ENCODE measurements around the gene PARD3B. TPM values are rescaled to one million over a fixed set of nuclear protein-coding genes. Genes with fewer than 3 reads are reported as not detected.

Gene PARD3B
- total RNA-seq, 6 experiments from 2014 or later = 5.3 to 11.2 (median 8.3) TPM

GRCh38 chr2:205564346-205565141, 1019.3 kb downstream of the PARD3B start:
- Histone ChIP-seq H3K4me3 (no peak overlapping the region), H3K4me1 (no peaks in the 10 kb centered on the region), H3K27ac (no peak overlapping the region), H3K27me3 (no peaks in the 10 kb centered on the region), H3K36me3 (no peaks in the 10 kb centered on the region), H3K9me3 (no peaks in the 10 kb centered on the region)
- TF ChIP-seq POLR2A (IDR thresholded peaks at IDR 0.05) = no peak
- TF ChIP-seq, protein P1, sequence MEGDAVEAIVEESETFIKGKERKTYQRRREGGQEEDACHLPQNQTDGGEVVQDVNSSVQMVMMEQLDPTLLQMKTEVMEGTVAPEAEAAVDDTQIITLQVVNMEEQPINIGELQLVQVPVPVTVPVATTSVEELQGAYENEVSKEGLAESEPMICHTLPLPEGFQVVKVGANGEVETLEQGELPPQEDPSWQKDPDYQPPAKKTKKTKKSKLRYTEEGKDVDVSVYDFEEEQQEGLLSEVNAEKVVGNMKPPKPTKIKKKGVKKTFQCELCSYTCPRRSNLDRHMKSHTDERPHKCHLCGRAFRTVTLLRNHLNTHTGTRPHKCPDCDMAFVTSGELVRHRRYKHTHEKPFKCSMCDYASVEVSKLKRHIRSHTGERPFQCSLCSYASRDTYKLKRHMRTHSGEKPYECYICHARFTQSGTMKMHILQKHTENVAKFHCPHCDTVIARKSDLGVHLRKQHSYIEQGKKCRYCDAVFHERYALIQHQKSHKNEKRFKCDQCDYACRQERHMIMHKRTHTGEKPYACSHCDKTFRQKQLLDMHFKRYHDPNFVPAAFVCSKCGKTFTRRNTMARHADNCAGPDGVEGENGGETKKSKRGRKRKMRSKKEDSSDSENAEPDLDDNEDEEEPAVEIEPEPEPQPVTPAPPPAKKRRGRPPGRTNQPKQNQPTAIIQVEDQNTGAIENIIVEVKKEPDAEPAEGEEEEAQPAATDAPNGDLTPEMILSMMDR (IDR thresholded peaks at IDR 0.05) = no peak
- WGBS (ENCODE audit: insufficient coverage, low coverage, low lambda C conversion rate, missing lambda C conversion rate) = 98% methylated on average over 9 of the region's 10 CpGs
- DNase-seq = no peak
- ATAC-seq = no peak
- intact Hi-C loops (cut with DNase I) = no loop called here

- ATAC-seq (no peak), DNase-seq (no peak)
- 88% methylated on average over 2 of the region's 2 CpGs for WGBS (ENCODE audit: insufficient coverage, low coverage, low lambda C conversion rate, missing lambda C conversion rate)
- Histone ChIP-seq H3K4me1 (no peaks in the 10 kb centered on the region), H3K27ac (no peak overlapping the region), H3K4me3 (no peak overlapping the region), H3K9me3 (no peaks in the 10 kb centered on the region), H3K36me3 (no peaks in the 10 kb centered on the region), H3K27me3 (no peaks in the 10 kb centered on the region)
- intact Hi-C loops (cut with DNase I) = no loop called here
- TF ChIP-seq, protein P1 (IDR thresholded peaks at IDR 0.05) = no peak
- no peak for TF ChIP-seq POLR2A (IDR thresholded peaks at IDR 0.05)
These were observed 1019.9 kb downstream of the PARD3B start for GRCh38 chr2:205565142-205565522.

DNA sequence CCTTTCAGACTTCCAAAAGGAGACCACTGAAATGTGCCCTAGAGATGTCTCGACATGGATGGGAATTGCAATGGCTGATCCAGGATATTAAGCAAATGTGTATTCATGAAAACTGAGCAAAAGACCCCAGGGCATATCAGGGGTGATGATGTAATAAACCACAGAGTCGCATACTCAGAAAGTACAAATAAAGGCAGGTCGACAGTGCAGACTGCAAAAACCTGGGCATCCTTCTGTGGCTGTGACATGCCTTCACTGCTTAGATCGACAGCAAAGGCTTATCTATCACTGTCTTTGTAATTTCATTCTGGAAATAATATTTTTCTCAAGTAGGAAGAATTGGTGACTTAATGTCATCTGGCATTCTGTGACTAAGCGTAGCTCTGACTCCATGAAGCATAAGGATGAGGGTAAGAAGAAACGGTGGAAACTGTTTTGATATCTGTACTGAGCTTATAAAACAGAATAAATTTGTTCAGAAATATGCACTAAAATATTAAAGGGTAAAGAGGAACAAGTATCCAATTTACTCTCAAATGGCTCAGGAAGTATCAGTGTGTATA, 1021.4 kb downstream of the PARD3B start:
- no peak overlapping the region for H3K27ac ChIP-seq
- no peaks in the 10 kb centered on the region for H3K4me1 ChIP-seq
- DNase-seq = no peak
- intact Hi-C loops (cut with DNase I) = no loop called here
- H3K27me3 ChIP-seq = no peaks in the 10 kb centered on the region
- no peak for ATAC-seq
- H3K9me3 ChIP-seq = no peaks in the 10 kb centered on the region
- TF ChIP-seq, protein P1 (IDR thresholded peaks at IDR 0.05) = no peak
- no peak for TF ChIP-seq POLR2A (IDR thresholded peaks at IDR 0.05)
- H3K36me3 ChIP-seq = no peaks in the 10 kb centered on the region
- 62% methylated on average over 5 of the region's 6 CpGs for WGBS (ENCODE audit: insufficient coverage, low coverage, low lambda C conversion rate, missing lambda C conversion rate)
- H3K4me3 ChIP-seq = no peak overlapping the region

DNA sequence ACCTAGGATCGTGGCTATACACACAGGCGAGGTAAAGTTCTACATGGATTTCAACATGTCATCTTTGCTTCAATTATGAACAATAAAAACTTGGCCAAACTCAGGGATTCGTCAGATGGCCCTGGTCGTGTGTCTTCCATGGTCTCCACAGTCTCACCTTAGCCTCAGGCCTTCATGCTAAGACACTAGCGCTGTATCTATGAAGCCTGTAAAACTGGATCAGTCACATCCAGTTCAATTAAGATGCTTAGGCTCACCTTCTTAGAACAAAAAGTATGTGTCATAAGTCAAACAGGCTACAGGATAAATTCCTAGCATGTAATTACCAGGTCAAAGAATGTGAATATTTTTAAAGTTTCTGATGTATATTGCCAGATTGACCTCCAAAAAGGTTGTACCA, 1023.3 kb downstream of the PARD3B start:
- Histone ChIP-seq H3K27me3 (no peaks in the 10 kb centered on the region), H3K4me1 (no peaks in the 10 kb centered on the region), H3K4me3 (no peak overlapping the region), H3K36me3 (no peaks in the 10 kb centered on the region), H3K9me3 (no peaks in the 10 kb centered on the region), H3K27ac (no peak overlapping the region)
- TF ChIP-seq, protein P1 (IDR thresholded peaks at IDR 0.05) = no peak
- no peak for TF ChIP-seq POLR2A (IDR thresholded peaks at IDR 0.05)
- intact Hi-C loops (cut with DNase I) = no loop called here
- no peak for ATAC-seq
- DNase-seq = no peak
- WGBS (ENCODE audit: insufficient coverage, low coverage, low lambda C conversion rate, missing lambda C conversion rate) = 91% methylated on average over 4 of the region's 5 CpGs
